ENCODE data around the gene SNAP29. TPM values are rescaled to one million over a fixed set of nuclear protein-coding genes. Genes with fewer than 3 reads are reported as not detected.
"Not testable (repeated sequence)": the region's sequence is repeated elsewhere in the genome, so short reads cannot be mapped to it uniquely, and the experiment has no call there.

SNAP29 gene
- total RNA-seq, 2 donors from 2014 or later = 7.6 to 9.6 TPM

- intact Hi-C loops (cut with DNase I) = no loop called here
- H3K36me3 ChIP-seq (replicated peaks in 1 of 2; ENCODE audit: insufficient read depth in 1 of 2, low read depth in 2 of 2) = peaks cover 7% of the 10 kb centered on the region in 2 donors
- no peak for ATAC-seq
Measured at GRCh38 chr22:20889025-20889704, 30.4 kb downstream of the SNAP29 start.

GRCh38 chr22:20889904-20890540 lies 31.2 kb downstream of the SNAP29 start:
- no peaks in the 10 kb centered on the region for H3K27me3 ChIP-seq
- no peak overlapping the region for H3K27ac ChIP-seq
- DNase-seq (no peak), ATAC-seq (no peak)
- TF ChIP-seq POLR2A (IDR thresholded peaks at IDR 0.05) = no peak
- no peak for TF ChIP-seq CTCF (IDR thresholded peaks at IDR 0.05)
- intact Hi-C loops (cut with DNase I) = no loop called here
- H3K9me3 ChIP-seq = no peaks in the 10 kb centered on the region
- H3K4me1 ChIP-seq = peaks cover 8% of the 10 kb centered on the region
- H3K36me3 ChIP-seq (replicated peaks in 1 of 2; ENCODE audit: insufficient read depth in 1 of 2, low read depth in 2 of 2) = peaks cover 7% of the 10 kb centered on the region in 2 donors
- whole genome bisulfite sequencing, 2 donors = 87 to 94% methylated on average over 13 of the region's 13 CpGs
- no peak overlapping the region for H3K4me3 ChIP-seq

More at GRCh38 chr22:20889025-20889704, 30.4 kb downstream of the SNAP29 start:
- 89 to 94% methylated on average over 6 of the region's 6 CpGs for WGBS, 2 donors
- no peak for TF ChIP-seq CTCF (IDR thresholded peaks at IDR 0.05)
- no peak for TF ChIP-seq POLR2A (IDR thresholded peaks at IDR 0.05)
- DNase-seq = no peak
- H3K27ac ChIP-seq = no peak overlapping the region
- H3K27me3 ChIP-seq = no peaks in the 10 kb centered on the region
- H3K9me3 ChIP-seq = no peaks in the 10 kb centered on the region
- H3K4me1 ChIP-seq = peaks cover 8% of the 10 kb centered on the region
- no peak overlapping the region for H3K4me3 ChIP-seq

DNA sequence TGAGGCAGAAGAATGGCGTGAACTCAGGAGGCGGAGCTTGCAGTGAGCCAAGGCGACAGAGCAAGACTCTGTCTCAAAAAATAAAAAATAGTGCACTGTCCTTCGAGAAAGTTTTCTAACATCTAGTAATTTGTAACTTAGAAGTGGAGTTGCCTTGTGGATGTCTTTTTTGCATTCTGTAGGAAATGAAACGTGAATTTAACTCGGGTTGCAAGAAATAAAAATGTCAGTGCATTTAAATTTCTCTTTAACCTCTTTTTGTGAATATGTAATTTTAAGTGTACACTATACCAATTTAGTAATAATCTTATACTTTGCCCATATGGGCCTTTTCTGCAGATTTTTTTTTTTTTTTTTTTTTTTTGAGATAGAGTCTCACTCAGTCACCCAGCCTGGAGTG lies 32.2 kb downstream of the SNAP29 start:
- intact Hi-C loops (cut with DNase I) = no loop called here
- Histone ChIP-seq H3K27ac (no peak overlapping the region), H3K4me3 (no peak overlapping the region), H3K36me3 (replicated peaks in 1 of 2; ENCODE audit: insufficient read depth in 1 of 2, low read depth in 2 of 2) (peaks cover 7% of the 10 kb centered on the region in 2 donors), H3K9me3 (no peaks in the 10 kb centered on the region), H3K4me1 (no peaks in the 10 kb centered on the region), H3K27me3 (no peaks in the 10 kb centered on the region)
- DNase-seq (no peak), ATAC-seq (no peak)
- no peak for TF ChIP-seq POLR2A (IDR thresholded peaks at IDR 0.05)
- no peak for TF ChIP-seq CTCF (IDR thresholded peaks at IDR 0.05)
- WGBS, 2 donors = 92 to 96% methylated on average over 6 of the region's 6 CpGs

GRCh38 chr22:20897737-20898136 lies 38.9 kb downstream of the SNAP29 start:
- H3K27ac ChIP-seq; DNase-seq; H3K9me3 ChIP-seq; ATAC-seq; H3K4me3 ChIP-seq; H3K27me3 ChIP-seq; H3K36me3 ChIP-seq (replicated peaks in 1 of 2; ENCODE audit: insufficient read depth in 1 of 2, low read depth in 2 of 2); intact Hi-C loops (cut with DNase I); H3K4me1 ChIP-seq: not testable (repeated sequence)
- WGBS, 2 donors = 80 to 82% methylated on average over 6 to 7 of the region's 7 CpGs

GRCh38 chr22:20899827-20900423 lies 41.1 kb downstream of the SNAP29 start:
- Histone ChIP-seq H3K4me1 (no peaks in the 10 kb centered on the region), H3K4me3 (no peak overlapping the region), H3K9me3 (no peaks in the 10 kb centered on the region), H3K27me3 (no peaks in the 10 kb centered on the region), H3K27ac (no peak overlapping the region), H3K36me3 (replicated peaks in 1 of 2; ENCODE audit: insufficient read depth in 1 of 2, low read depth in 2 of 2) (no peaks in the 10 kb centered on the region)
- WGBS, 2 donors = 63 to 80% methylated on average over 7 of the region's 7 CpGs
- ATAC-seq (no peak), DNase-seq (no peak)
- intact Hi-C loops (cut with DNase I) = no loop called here
- TF ChIP-seq CTCF (IDR thresholded peaks at IDR 0.05) = no peak
- no peak for TF ChIP-seq POLR2A (IDR thresholded peaks at IDR 0.05)

- intact Hi-C loops (cut with DNase I); H3K27ac ChIP-seq; H3K27me3 ChIP-seq; H3K4me1 ChIP-seq; ATAC-seq; H3K36me3 ChIP-seq (replicated peaks in 1 of 2; ENCODE audit: insufficient read depth in 1 of 2, low read depth in 2 of 2); H3K4me3 ChIP-seq; H3K9me3 ChIP-seq; DNase-seq: not testable (repeated sequence)
- WGBS, 2 donors = 93 to 95% methylated on average over 13 to 18 of the region's 18 CpGs
Measured at GRCh38 chr22:20901093-20902033, 42.6 kb downstream of the SNAP29 start.

Measured in body of pancreas (tissue), 4 donors.